Dendritic cell treated with granulocyte-macrophage colony-stimulating factor and Interleukin-4, amounts not matched to agents 40 ng/mL and 50 ng/mL, for 4 days (primary cell): ENCODE data around the gene MAMLD1.

Experiments used
- H3K27ac Mint-ChIP-seq: one replicate; pipeline ENCODE4 v1.8.0; 2022; ENCODE audit warnings: mild to moderate bottlenecking, mixed read lengths
- H3K27me3 Mint-ChIP-seq: one replicate; pipeline ENCODE4 v1.8.0; 2022; ENCODE audit warnings: mild to moderate bottlenecking, mixed read lengths
- H3K36me3 Mint-ChIP-seq: one replicate; pipeline ENCODE4 v1.8.0; 2022; ENCODE audit warnings: low read depth, mixed read lengths
- H3K4me1 Mint-ChIP-seq: one replicate; pipeline ENCODE4 v1.8.0; 2022; ENCODE audit warnings: low read depth, mixed read lengths
- H3K4me3 Mint-ChIP-seq: one replicate; pipeline ENCODE4 v1.8.0; 2022; ENCODE audit warnings: mild to moderate bottlenecking, moderate library complexity, mixed read lengths
- H3K9me3 Mint-ChIP-seq: one replicate; pipeline ENCODE4 v1.8.0; 2022; ENCODE audit warnings: mixed read lengths
- intact Hi-C: fragments of 100-400 bp; cut with micrococcal nuclease; formaldehyde crosslinking; loops from one replicate; pipeline ENCODE4 v1.15.0; 2022

MAMLD1 gene

DNA sequence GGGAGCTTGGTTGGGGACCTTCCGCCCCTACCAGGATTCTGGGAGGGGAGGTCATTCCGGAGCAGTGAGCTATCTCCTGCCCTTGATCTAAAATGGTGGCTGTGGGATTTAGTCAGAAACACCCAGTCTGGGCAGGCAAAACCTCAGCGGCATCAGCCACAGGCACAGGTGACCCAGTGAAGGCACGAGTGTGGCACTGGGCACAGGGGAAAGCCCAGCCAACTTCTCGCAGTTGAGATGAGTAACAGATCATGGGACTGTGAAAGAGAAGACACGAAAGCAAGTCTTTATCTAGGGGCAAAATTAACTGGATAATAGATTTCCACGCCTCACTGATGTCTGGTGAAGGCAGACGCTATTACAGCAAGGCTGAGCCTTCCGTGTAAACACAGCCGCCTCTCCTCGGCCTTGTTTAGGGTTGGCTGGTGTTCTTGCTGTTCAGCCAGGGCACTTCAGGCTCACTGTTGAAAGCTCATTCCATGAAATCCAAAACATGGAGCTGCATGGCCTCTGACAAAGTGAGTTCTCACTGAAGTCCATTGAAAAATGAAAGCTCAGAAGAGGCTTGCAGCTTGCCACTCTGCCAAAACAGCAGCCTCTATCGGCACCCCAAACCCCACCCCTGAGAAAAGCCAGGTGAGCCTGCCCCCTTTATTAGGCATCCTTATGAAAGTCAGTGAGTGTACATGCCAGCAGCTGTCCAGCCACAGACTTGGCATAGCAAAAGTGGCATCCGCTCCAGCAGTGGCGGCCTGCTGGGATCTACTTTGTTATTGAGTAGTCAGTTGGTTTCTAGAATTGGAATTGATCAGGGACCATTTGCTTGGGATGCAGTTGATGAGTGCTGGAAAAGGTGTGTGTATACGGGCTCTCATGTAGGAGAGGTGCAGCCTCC, 103.0 kb downstream of the MAMLD1 start:
- H3K27ac Mint-ChIP-seq, result no peak overlapping the region
- intact Hi-C loops, result no loop called here
- no peaks in the 10 kb centered on the region for H3K27me3 Mint-ChIP-seq
- no peaks in the 10 kb centered on the region for H3K36me3 Mint-ChIP-seq
- no peaks in the 10 kb centered on the region for H3K9me3 Mint-ChIP-seq
- no peaks in the 10 kb centered on the region for H3K4me1 Mint-ChIP-seq
- H3K4me3 Mint-ChIP-seq, result no peak overlapping the region

DNA sequence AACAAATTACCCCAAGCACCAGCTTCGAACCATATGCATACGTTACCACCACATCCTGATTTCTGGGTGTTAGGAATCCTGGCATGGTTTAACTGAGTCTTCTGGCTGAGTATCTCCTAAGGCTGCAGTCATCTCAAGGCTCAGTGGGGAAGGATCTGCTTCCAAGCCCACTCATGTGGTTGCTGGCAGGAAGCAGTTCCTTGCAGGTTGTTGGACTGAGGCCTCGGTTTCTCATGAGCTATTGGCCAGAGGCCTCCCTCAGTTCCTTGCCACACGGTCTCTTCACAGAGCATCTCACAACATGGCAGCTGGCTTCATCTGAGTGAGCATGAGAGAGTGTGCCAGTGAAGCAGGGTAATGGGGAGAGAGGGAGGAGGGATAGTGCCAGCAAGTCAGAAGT, 109.2 kb downstream of the MAMLD1 start:
- H3K27me3 Mint-ChIP-seq, result no peaks in the 10 kb centered on the region
- intact Hi-C loops, result no loop called here
- no peak overlapping the region for H3K4me3 Mint-ChIP-seq
- H3K27ac Mint-ChIP-seq, result no peak overlapping the region
- H3K36me3 Mint-ChIP-seq, result no peaks in the 10 kb centered on the region
- H3K4me1 Mint-ChIP-seq, result peaks cover 5% of the 10 kb centered on the region
- H3K9me3 Mint-ChIP-seq, result no peaks in the 10 kb centered on the region

DNA sequence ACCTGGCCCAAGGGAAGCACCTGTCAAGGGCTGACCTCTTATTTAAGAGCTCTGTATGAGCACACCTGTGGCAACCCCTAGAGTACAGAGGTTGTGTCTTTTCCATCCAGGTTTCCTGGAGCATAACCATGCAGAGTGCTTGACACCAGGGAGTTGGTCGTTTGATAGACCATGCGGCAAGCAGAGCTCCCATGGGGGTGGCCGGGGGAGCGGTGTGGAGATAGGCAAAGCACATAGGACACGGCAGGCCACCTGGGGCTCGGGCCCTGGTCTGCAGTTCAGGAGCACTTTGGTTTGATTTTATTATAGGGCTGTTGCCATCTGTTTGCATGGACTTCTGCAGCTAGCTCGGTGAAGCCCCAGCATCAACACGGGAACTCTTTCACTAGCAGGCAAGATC, 110.3 kb downstream of the MAMLD1 start:
- Mint-ChIP-seq H3K27me3 (peaks cover 2% of the 10 kb centered on the region), H3K36me3 (no peaks in the 10 kb centered on the region), H3K4me1 (peaks cover 11% of the 10 kb centered on the region), H3K4me3 (no peak overlapping the region), H3K27ac (no peak overlapping the region), H3K9me3 (no peaks in the 10 kb centered on the region)
- intact Hi-C loops, result no loop called here

DNA sequence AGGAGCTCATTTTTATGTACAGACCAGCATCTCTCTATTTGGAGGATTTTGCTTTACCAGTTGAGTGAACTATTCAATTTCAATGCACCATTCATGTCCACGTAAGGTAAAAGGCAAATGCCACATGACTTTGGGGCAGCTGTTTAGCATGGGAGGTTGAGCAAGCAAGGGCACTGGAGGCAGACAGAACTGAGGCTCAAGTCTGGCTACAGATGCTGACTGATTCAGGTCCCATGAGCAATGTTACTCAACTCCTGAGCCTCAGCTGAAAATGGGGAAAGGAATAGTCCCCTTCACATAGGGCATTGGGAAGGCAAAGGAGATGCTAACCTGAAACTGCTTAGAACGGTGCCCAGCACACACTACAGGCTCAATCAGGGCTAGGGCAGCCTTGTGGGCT, 112.3 kb downstream of the MAMLD1 start:
- Mint-ChIP-seq H3K4me3 (no peak overlapping the region), H3K27ac (no peak overlapping the region), H3K36me3 (no peaks in the 10 kb centered on the region), H3K9me3 (no peaks in the 10 kb centered on the region), H3K27me3 (peaks cover 2% of the 10 kb centered on the region), H3K4me1 (peaks cover 11% of the 10 kb centered on the region)
- intact Hi-C loops, result no loop called here

DNA sequence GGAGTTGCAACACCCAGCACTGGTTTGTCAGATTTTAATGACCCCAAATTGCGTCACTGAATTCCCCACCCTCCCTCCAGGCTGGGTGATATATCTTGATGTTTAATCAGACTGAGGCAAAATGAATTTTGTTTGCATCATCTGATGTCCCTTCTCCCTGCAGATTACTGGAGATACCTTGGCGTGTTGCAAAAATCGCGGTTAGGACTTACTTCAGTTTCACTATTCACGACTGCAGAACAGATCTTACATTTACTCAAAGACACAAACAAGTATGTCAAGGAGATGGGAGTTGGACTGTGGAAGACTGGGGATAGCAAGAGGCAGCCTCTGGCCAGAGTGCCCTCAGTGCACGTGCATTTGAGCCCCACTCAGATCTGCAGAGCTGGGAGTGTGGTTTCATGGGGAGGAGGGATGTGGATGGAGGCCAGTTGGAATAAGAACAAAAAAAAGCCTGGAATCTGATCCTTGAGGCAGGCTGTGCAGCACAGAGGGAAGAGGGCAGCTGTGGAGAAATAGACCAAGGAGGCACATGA, 113.1 kb downstream of the MAMLD1 start:
- intact Hi-C loops, result no loop called here
- H3K27ac Mint-ChIP-seq, result no peak overlapping the region
- H3K4me3 Mint-ChIP-seq, result no peak overlapping the region
- H3K36me3 Mint-ChIP-seq, result no peaks in the 10 kb centered on the region
- no peaks in the 10 kb centered on the region for H3K9me3 Mint-ChIP-seq
- H3K4me1 Mint-ChIP-seq, result peaks cover 11% of the 10 kb centered on the region
- H3K27me3 Mint-ChIP-seq, result peaks cover 2% of the 10 kb centered on the region

DNA sequence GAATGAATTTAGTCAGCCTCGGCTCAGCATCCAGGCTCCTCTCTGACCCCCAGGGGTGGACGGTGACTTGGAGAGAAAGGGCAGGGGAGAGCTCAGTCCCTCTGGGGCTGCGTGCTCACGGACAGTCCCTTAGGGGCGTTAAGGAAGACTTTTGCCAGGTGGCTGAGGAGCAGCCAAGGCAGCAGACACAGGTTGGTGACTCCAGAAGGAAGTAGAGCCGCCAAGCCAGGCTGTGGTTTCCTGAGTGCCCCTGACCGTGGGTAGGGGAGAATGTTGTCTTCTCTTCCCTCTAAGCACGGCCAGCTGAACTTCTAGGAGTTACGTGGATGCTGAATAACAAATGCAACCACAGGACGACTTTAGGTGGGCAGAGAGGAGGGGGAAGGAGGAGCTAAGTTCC, 114.3 kb downstream of the MAMLD1 start:
- H3K27ac Mint-ChIP-seq, result peak overlapping the region; percentile 30
- peaks cover 2% of the 10 kb centered on the region for H3K27me3 Mint-ChIP-seq
- peaks cover 11% of the 10 kb centered on the region for H3K4me1 Mint-ChIP-seq
- no peak overlapping the region for H3K4me3 Mint-ChIP-seq
- no peaks in the 10 kb centered on the region for H3K36me3 Mint-ChIP-seq
- no peaks in the 10 kb centered on the region for H3K9me3 Mint-ChIP-seq
- intact Hi-C loops, result no loop called here

DNA sequence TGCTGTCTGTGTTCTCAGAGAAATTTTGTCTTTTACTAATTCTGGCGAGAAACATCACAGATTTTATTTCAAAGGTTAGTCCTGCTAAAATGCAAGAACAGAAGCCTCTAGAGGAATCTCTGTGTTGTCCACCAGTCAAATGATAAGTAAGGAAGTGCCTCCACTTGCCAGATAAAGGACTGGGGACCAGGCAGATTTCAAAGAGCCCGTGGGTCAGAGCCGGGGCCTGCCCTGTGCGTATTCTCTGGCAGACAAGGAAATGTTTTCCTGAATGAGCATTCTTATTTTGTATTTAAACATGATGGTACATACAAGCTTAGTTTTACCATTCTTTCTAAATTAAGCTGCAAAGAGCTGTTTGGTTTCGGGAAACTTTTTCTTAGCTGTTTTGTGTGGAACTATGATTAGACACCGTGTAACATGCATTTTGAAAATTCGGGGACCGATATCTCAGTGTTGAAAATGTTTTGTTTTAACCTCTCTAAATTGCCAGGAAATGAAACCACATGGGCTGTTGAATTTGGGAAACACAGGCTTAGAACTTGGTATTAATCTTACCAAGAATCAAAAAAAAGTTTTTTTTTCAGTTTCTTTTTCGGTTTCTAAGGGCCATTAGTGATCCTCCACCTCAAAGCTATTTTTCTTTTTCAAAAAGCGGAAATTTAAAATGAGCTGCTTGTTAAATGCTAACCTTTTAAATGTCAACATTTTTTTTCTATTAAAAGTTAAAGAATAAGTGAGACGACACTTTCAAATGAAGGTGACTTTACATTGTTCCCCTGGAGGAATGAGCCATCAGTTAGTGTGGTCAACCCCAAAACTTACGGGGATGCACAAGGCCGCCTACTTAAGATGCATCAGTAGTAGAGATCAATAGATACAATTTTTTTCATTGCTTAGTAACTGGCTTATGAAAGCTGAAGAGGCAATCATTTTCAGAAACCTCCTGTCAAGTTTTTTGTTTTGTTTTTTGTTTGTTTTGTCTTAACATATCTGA, 115.7 kb downstream of the MAMLD1 start:
- no peak overlapping the region for H3K27ac Mint-ChIP-seq
- intact Hi-C loops, result no loop called here
- no peaks in the 10 kb centered on the region for H3K36me3 Mint-ChIP-seq
- H3K27me3 Mint-ChIP-seq, result peaks cover 2% of the 10 kb centered on the region
- no peaks in the 10 kb centered on the region for H3K9me3 Mint-ChIP-seq
- H3K4me3 Mint-ChIP-seq, result no peak overlapping the region
- peaks cover 16% of the 10 kb centered on the region for H3K4me1 Mint-ChIP-seq

DNA sequence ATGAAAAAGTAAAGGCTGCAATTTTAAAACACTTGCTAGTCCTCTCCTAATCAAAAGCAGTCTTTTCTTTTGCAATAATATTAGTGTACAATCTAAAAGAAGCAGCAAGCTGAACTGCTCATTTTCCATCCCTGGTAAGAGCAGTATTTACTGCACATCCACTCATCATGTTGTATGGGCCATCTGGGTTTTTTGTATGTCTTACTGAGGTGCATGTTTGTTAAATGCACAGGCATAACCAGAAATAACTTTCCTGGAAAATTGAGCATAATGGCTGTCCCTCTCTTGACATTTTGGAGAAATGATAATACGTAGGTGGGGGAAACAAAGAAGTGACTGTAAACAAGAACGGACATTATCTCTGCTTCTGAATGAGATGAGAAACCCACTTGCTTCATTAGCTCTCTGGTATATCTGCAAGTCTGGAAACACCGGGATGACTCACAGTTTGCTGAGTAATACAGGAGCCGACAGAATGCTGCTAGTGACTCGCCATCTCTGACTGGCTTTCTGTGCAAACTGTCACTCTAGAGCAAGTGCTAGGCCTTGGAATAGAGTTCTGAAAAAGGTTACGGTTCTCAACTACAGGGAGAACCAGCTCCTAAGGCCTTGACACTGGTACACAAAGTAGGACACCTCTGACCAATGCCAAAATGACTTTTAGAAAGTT, 119.6 kb downstream of the MAMLD1 start:
- H3K4me3 Mint-ChIP-seq, result no peak overlapping the region
- H3K27me3 Mint-ChIP-seq, result peaks cover 2% of the 10 kb centered on the region
- no peaks in the 10 kb centered on the region for H3K9me3 Mint-ChIP-seq
- no peaks in the 10 kb centered on the region for H3K36me3 Mint-ChIP-seq
- peak overlapping the region; percentile 72 for H3K27ac Mint-ChIP-seq
- H3K4me1 Mint-ChIP-seq, result peaks cover 8% of the 10 kb centered on the region
- intact Hi-C loops, result loop anchor here (10.0 kb wide), 1 partner anchor 118 kb away; the partner anchor contains the start of gene MAMLD1

DNA sequence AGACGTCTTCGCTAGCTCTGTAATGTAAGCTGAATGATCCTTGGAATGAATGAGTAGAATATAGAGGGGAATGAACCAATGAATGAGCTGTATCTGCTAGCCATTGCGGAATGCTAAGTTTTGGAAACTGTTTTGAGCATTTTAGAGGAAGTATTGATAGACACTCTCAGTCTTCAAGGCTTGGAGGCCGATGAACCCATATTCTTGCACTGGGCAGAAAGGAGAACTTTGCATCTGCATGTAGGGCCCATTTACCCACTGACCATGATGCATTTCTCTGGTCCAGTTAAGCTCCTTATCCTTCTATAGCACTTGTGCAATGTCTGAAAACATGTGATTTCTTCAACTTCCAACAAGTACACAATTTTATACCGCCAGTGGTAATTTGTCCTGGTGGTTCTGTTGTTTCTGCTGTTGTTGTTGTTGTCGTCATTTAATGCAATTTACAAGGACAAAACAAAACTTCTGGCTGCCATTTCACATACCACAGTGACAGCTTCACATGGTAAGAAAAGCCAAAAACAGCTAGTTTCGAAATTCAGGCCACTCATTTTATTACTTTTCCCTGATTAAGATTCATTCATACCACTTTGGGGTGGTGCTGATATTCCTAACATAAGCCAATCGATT, 120.4 kb downstream of the MAMLD1 start:
- Mint-ChIP-seq H3K27me3 (peaks cover 5% of the 10 kb centered on the region), H3K9me3 (no peaks in the 10 kb centered on the region), H3K4me3 (no peak overlapping the region), H3K27ac (peak overlapping the region; percentile 72), H3K36me3 (no peaks in the 10 kb centered on the region), H3K4me1 (peaks cover 6% of the 10 kb centered on the region)
- intact Hi-C loops, result loop anchor here (10.0 kb wide), 1 partner anchor 119 kb away; the partner anchor contains the start of gene MAMLD1

DNA sequence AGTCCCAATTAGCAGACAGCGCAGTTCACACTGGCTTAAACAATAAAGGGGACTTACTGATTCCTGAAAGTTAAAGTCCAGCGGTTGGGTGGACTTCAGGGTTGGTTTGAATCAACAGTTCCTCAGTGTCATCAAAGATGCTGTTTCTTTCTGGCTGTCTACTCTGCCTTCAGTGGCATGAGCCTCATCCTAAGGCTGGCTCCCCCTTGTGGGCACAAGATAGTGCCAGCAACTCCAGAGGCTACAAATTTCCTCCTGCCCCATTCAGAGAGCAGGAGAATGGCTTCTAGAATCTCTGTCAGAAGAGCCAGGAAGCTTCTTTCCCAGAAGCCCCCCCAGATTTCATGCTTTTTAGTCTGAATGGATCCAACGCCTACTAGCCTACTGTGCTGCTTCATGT, 122.9 kb downstream of the MAMLD1 start:
- Mint-ChIP-seq H3K27me3 (peaks cover 5% of the 10 kb centered on the region), H3K4me1 (peaks cover 14% of the 10 kb centered on the region), H3K4me3 (no peak overlapping the region), H3K27ac (no peak overlapping the region), H3K9me3 (no peaks in the 10 kb centered on the region), H3K36me3 (no peaks in the 10 kb centered on the region)
- intact Hi-C loops, result loop anchor here (5.0 to 10.0 kb wide), 2 partner anchors 121 to 524 kb away; partner anchors contain the start of gene MAMLD1

DNA sequence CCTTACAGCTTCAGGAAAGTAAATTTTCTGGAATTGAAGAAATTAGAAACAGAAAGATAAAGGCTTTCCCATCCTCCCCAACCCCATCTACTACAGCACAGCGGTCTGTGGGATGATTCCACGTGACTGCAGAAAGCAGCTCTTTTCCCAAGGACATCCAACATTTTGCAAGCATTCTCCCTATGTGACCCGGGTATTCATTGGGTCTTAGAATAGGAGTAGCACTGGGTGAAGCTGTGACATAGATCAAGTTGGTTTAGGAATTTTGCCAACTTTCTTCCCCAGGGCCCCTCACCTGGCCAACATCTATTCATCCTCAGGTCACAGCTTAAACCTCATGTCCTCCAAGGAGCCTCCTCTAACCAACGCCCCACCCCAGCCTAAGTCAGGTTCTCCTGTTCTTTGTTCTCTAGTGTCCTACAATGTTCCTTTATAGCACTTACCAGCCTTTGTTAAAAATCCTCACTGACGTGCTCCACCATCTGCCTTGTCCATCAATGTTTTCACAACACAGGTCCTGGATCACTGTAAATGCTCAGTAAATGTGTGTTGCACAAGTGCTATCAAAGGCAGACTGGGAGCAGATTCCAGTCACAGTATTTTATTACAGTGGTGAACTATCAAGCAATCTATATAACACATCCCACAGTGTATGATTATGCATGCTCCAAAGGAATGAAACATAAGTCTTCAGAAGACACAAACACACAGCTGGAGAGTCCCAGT, 124.4 kb downstream of the MAMLD1 start:
- Mint-ChIP-seq H3K4me1 (peaks cover 14% of the 10 kb centered on the region), H3K9me3 (no peaks in the 10 kb centered on the region), H3K27me3 (peaks cover 5% of the 10 kb centered on the region), H3K27ac (no peak overlapping the region), H3K4me3 (no peak overlapping the region), H3K36me3 (no peaks in the 10 kb centered on the region)
- intact Hi-C loops, result loop anchor here (5.0 to 10.0 kb wide), 2 partner anchors 123 to 525 kb away; partner anchors contain the start of gene MAMLD1

DNA sequence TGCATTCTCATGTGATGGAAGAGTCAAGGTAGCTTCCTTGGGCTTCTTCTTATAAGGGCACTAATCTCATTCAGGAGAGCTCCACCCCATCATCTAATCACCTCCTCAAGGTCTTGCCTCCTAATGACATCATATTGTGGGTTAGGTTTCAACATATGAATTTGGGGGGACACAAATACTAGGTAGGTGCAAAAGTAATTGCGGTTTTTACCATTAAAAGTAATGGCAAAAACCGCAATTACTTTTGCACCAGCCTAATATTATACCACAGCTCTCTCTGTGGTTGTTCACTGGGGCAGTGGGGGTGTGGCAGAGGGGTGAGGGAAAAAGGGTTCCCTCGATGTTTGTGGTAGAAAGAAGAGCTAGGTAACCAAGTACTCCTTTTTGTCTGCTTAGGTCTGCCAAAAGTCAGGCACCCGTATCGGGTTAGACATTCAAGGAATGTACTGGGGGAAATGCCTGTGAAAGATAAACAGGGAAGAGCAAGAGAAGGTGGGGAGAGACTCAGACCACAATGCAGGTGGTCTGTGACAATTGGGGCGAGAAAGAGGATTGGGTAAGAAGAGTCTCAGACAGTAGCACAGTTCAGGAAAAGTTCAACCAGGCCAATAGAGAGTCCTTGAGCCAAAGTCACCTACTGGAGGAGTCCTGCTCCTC, 126.4 kb downstream of the MAMLD1 start:
- peaks cover 5% of the 10 kb centered on the region for H3K27me3 Mint-ChIP-seq
- H3K4me3 Mint-ChIP-seq, result no peak overlapping the region
- H3K36me3 Mint-ChIP-seq, result no peaks in the 10 kb centered on the region
- intact Hi-C loops, result loop anchor here (5.0 to 10.0 kb wide), 2 partner anchors 125 to 527 kb away; partner anchors contain the start of gene MAMLD1
- H3K27ac Mint-ChIP-seq, result no peak overlapping the region
- H3K9me3 Mint-ChIP-seq, result no peaks in the 10 kb centered on the region
- peaks cover 8% of the 10 kb centered on the region for H3K4me1 Mint-ChIP-seq
